ENCODE data around the gene PPIL6.

- TF ChIP-seq CTCF (IDR thresholded peaks at IDR 0.05): no peak
- no peak for TF ChIP-seq POLR2A (IDR thresholded peaks at IDR 0.05)
- TF ChIP-seq EP300 (IDR thresholded peaks at IDR 0.05; ENCODE audit: low read depth): no peak
These were observed 15.5 kb downstream of the PPIL6 start for GRCh38 chr6:109424946-109425345.

Data from transverse colon (tissue), 3 donors.